Upper lobe of left lung (tissue), 4 donors: ENCODE results near the gene PIGC.

Experiments used
- EP300 ChIP-seq, 4 donors: sonication (generic); formaldehyde crosslinking; IDR thresholded peaks; one replicate each; pipeline ENCODE4 v1.5.1; 2017; ENCODE audit warnings: antibody characterized with exemption in 4 of 4, control low read depth in 2 of 4
- POLR2A ChIP-seq, 4 donors: fragments of 450-650 bp; IDR thresholded peaks; one replicate each; pipeline ENCODE4 v1.5.1; 2016 to 2017; ENCODE audit warnings: antibody characterized with exemption in 4 of 4, mild to moderate bottlenecking in 2 of 4
- TF ChIP-seq, protein P1 (sequence below), 6 experiments: fragments of 450-650 bp in 4 of 6; fragments of 200-600 bp in 2 of 6; sonication (generic) in 2 of 6; IDR thresholded peaks; one replicate each; pipeline ENCODE4 v1.5.1; 2016 to 2019; ENCODE audit warnings: antibody characterized with exemption in 6 of 6

- TF ChIP-seq EP300 (IDR thresholded peaks at IDR 0.05) (no peak), POLR2A (IDR thresholded peaks at IDR 0.05) (no peak)
- TF ChIP-seq, protein P1, sequence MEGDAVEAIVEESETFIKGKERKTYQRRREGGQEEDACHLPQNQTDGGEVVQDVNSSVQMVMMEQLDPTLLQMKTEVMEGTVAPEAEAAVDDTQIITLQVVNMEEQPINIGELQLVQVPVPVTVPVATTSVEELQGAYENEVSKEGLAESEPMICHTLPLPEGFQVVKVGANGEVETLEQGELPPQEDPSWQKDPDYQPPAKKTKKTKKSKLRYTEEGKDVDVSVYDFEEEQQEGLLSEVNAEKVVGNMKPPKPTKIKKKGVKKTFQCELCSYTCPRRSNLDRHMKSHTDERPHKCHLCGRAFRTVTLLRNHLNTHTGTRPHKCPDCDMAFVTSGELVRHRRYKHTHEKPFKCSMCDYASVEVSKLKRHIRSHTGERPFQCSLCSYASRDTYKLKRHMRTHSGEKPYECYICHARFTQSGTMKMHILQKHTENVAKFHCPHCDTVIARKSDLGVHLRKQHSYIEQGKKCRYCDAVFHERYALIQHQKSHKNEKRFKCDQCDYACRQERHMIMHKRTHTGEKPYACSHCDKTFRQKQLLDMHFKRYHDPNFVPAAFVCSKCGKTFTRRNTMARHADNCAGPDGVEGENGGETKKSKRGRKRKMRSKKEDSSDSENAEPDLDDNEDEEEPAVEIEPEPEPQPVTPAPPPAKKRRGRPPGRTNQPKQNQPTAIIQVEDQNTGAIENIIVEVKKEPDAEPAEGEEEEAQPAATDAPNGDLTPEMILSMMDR (IDR thresholded peaks at IDR 0.05), result no peak
Measured at GRCh38 chr1:172410027-172410426, 33.8 kb downstream of the PIGC start.
